Right lobe of liver (tissue), 4 donors: Measurements from ENCODE around the gene GPBP1.

Experiments
- CTCF ChIP-seq, 4 donors: fragments of 200-600 bp in 3 of 4; fragments of 450-650 bp in 1 of 4; IDR thresholded peaks; one replicate each; pipeline versions ENCODE4 v1.5.1 to v1.8.0; 2016 to 2022; ENCODE audit warnings: antibody characterized with exemption in 4 of 4, mild to moderate bottlenecking in 2 of 4
- POLR2A ChIP-seq: fragments of 450-650 bp; IDR thresholded peaks from one replicate; pipeline ENCODE4 v1.6.1; 2017; ENCODE audit warnings: antibody characterized with exemption, mild to moderate bottlenecking
- donor health status: DM: no; HTN: no; CAD: no.
- donor health status: DM: no; HTN: no; CAD: no.
- donor health status: DM: no; HTN: yes; CAD: no.

GRCh38 chr5:57292336-57292735, 118.5 kb downstream of the GPBP1 start:
- TF ChIP-seq CTCF (IDR thresholded peaks at IDR 0.05) (no peak), POLR2A (no peak)
